Epithelial cell of umbilical artery (primary cell): ENCODE measurements around the gene INPP4A. TPM values are rescaled to one million over a fixed set of nuclear protein-coding genes. Genes with fewer than 3 reads are reported as not detected.

Experiments
- total RNA-seq: library from RNA; depleted of rRNA; stranded (reverse); fragments of >200 nt; gene quantifications from 2 replicates; pipeline ENCODE4 v1.2.3, GENCODE V29; 2014

Gene INPP4A
- 19.5 and 25.0 TPM in 2 replicates for total RNA-seq

GRCh38 chr2:98444436-98445176, at the start of gene INPP4A:
INPP4A (plus strand) TSS chr2:98444858; CDS start chr2:98520049, 75,191 bp downstream.

GRCh38 chr2:98608116-98608961, 163.7 kb downstream of the INPP4A start, which contains the start of the genes COA5 and UNC50:
COA5 (minus strand) TSS chr2:98608512; CDS start chr2:98608405, 107 bp downstream.
UNC50 (plus strand) TSS chr2:98608589; CDS start chr2:98609760, 1,171 bp downstream.

Other genes starting within 250 kb of the INPP4A start
- not detected in 2 replicates for gene CNGA3, start 98.4 kb upstream of the INPP4A start, total RNA-seq
- 19.5 and 40.9 TPM in 2 replicates for gene COA5, start 163.7 kb downstream of the INPP4A start, total RNA-seq
- gene UNC50, start 163.7 kb downstream of the INPP4A start, total RNA-seq: 51.0 and 55.8 TPM in 2 replicates